A549 (cell line): Measurements from ENCODE around the gene FAM111B. TPM values are rescaled to one million over a fixed set of nuclear protein-coding genes. Genes with fewer than 3 reads are reported as not detected.
"Not testable (repeated sequence)": the region's sequence is repeated elsewhere in the genome, so short reads cannot be mapped to it uniquely, and the experiment has no call there.

Experiments used
- ATAC-seq, 2 experiments: fragments of 200-7000 bp in 1 of 2; fragments of >200 bp in 1 of 2; cut with Nextera tagmentation in 1 of 2; cut with Tn5 transposase in 1 of 2; 3 replicates each; pipeline versions ENCODE4 v1.8.0 to v1.9.1; 2018 to 2020; ENCODE audit warnings: mild to moderate bottlenecking in 1 of 2, moderate library complexity in 1 of 2
- CTCF ChIA-PET: fragments of 300-600 bp; sonication (Branson Sonifier 250); formaldehyde crosslinking; extraction: SDS; loops from one replicate; lab custom pipeline; 2021; ENCODE audit warnings: antibody characterized with exemption, inconsistent platforms; lab: Yijun Ruan, JAX
- POLR2A ChIA-PET: fragments of 350-600 bp; formaldehyde crosslinking; extraction: SDS; loops from one replicate; lab custom pipeline; 2021; ENCODE audit warnings: antibody characterized with exemption, inconsistent platforms; lab: Yijun Ruan, JAX
- DNase-seq, 2 experiments: peaks; one replicate each; pipeline versions ENCODE4 v3.0.0 to v3.0.0-alpha.2; 2011 to 2016; ENCODE audit warnings: low read depth in 1 of 2, low spot score in 1 of 2
- FAIRE-seq: peaks from 2 replicates; lab custom pipeline; 2011; peaks lifted over from hg19 to GRCh38; lab: Jason Lieb, UNC
- H3K27ac ChIP-seq, 2 experiments: fragments of >200 bp; sonication (Bioruptor Twin); formaldehyde crosslinking; 3 replicates each; pipeline ENCODE4 v1.5.1; 2016 to 2017
- H3K4me1 ChIP-seq: fragments of >200 bp; sonication (Bioruptor Twin); formaldehyde crosslinking; 3 replicates; pipeline ENCODE4 v1.6.1; 2016
- H3K4me2 ChIP-seq: fragments of >200 bp; sonication (Bioruptor Twin); formaldehyde crosslinking; 3 replicates; pipeline ENCODE4 v1.6.1; 2016
- H3K4me3 ChIP-seq: fragments of >200 bp; sonication (Bioruptor Twin); formaldehyde crosslinking; 3 replicates; pipeline ENCODE4 v1.5.1; 2016
- H3K9me3 ChIP-seq: fragments of >200 bp; sonication (Bioruptor Twin); formaldehyde crosslinking; 3 replicates; pipeline ENCODE4 v1.6.1; 2016
- FOSB ChIP-seq: fragments of 250-450 bp; sonication (Bioruptor Pico); IDR thresholded peaks from 2 replicates; pipeline ENCODE4 v1.5.0; 2020; ENCODE audit warnings: mild to moderate bottlenecking, moderate library complexity
- FOXS1 ChIP-seq: fragments of 250-450 bp; sonication (Bioruptor Pico); IDR thresholded peaks from 2 replicates; pipeline ENCODE4 v1.5.0; 2020; ENCODE audit warnings: mild to moderate bottlenecking, moderate library complexity
- GATA3 ChIP-seq: IDR thresholded peaks from 2 replicates; pipeline ENCODE4 v1.6.1; 2012; ENCODE audit warnings: borderline replicate concordance
- HDAC2 ChIP-seq: fragments of 200-600 bp; sonication (generic); IDR thresholded peaks from 2 replicates; pipeline ENCODE4 v1.6.1; 2016
- HEYL ChIP-seq: fragments of 250-450 bp; sonication (Bioruptor Pico); IDR thresholded peaks from 2 replicates; pipeline ENCODE4 v1.8.0; 2021; ENCODE audit warnings: mild to moderate bottlenecking, moderate library complexity
- MAZ ChIP-seq: fragments of 150-350 bp; IDR thresholded peaks from 2 replicates; pipeline ENCODE4 v1.6.1; 2014; ENCODE audit warnings: antibody characterized with exemption, low read depth, low read length, borderline replicate concordance
- MYC ChIP-seq: IDR thresholded peaks from 2 replicates; pipeline ENCODE4 v1.6.1; 2012; ENCODE audit warnings: mild to moderate bottlenecking, inconsistent platforms, low read length, improper control_type of control experiment, borderline replicate concordance
- NPAS2 ChIP-seq: fragments of 250-450 bp; sonication (Bioruptor Pico); IDR thresholded peaks from 2 replicates; pipeline ENCODE4 v1.8.0; 2022; ENCODE audit warnings: mild to moderate bottlenecking, moderate library complexity, borderline replicate concordance
- NR3C1 ChIP-seq: fragments of >200 bp; sonication (Bioruptor Twin); formaldehyde crosslinking; IDR thresholded peaks from 3 replicates; pipeline ENCODE4 v1.6.1; 2017
- POLR2AphosphoS2 ChIP-seq: conservative IDR thresholded peaks from 2 replicates; pipeline ENCODE4 v1.6.1; 2012; ENCODE audit warnings: low read length, improper control_type of control experiment, inconsistent platforms
- RAD21 ChIP-seq, 2 experiments: fragments of >200 bp in 1 of 2; sonication (Bioruptor Twin) in 1 of 2; formaldehyde crosslinking in 1 of 2; IDR thresholded peaks in 1 of 2; conservative IDR thresholded peaks in 1 of 2; 2 replicates in 1 of 2; 3 replicates in 1 of 2; pipeline ENCODE4 v1.6.1; 2012 to 2018; ENCODE audit warnings: inconsistent platforms in 1 of 2
- RARB ChIP-seq: fragments of 250-450 bp; sonication (Bioruptor Pico); IDR thresholded peaks from 2 replicates; pipeline ENCODE4 v1.8.0; 2021; ENCODE audit warnings: mild to moderate bottlenecking, moderate library complexity
- RCOR1 ChIP-seq: fragments of 150-350 bp; IDR thresholded peaks from 2 replicates; pipeline ENCODE4 v1.6.1; 2014; ENCODE audit warnings: antibody characterized with exemption, low read length, low read depth
- TP53 ChIP-seq: fragments of 250-450 bp; sonication (Bioruptor Pico); IDR thresholded peaks from 2 replicates; pipeline ENCODE4 v1.5.0; 2021; ENCODE audit warnings: mild to moderate bottlenecking, moderate library complexity
- WGBS: methylation state at CpG from one replicate; pipeline ENCODE4 v1.1.6; 2017; ENCODE audit errors: missing lambda C conversion rate; 5-methylcytosine and 5-hydroxymethylcytosine counted together
- polyA plus RNA-seq, 4 experiments: library from polyadenylated mRNA; depleted of rRNA in 3 of 4; stranded (reverse); fragments of >200 nt; fragmentation: RNase III in 1 of 4; extraction: RNeasy Plus Mini Kit Qiagen cat#74134 plus additional on column Dnase treatment in 1 of 4; gene quantifications; 2 replicates in 3 of 4; 3 replicates in 1 of 4; pipeline ENCODE4 v1.2.3, GENCODE V29; 2011 to 2017
- TF ChIP-seq, protein P1 (sequence below): fragments of >200 bp; sonication (Bioruptor Twin); formaldehyde crosslinking; IDR thresholded peaks from 3 replicates; pipeline ENCODE4 v1.6.1; 2016
- TF ChIP-seq, protein P2 (sequence below): fragments of >200 bp; sonication (Bioruptor Twin); formaldehyde crosslinking; IDR thresholded peaks from 3 replicates; pipeline ENCODE4 v1.5.1; 2016

The FAM111B gene
- polyA plus RNA-seq, 2 of the 4 experiments (the other 2 are of a cell fraction), result 6.9 to 11.0 TPM

DNA sequence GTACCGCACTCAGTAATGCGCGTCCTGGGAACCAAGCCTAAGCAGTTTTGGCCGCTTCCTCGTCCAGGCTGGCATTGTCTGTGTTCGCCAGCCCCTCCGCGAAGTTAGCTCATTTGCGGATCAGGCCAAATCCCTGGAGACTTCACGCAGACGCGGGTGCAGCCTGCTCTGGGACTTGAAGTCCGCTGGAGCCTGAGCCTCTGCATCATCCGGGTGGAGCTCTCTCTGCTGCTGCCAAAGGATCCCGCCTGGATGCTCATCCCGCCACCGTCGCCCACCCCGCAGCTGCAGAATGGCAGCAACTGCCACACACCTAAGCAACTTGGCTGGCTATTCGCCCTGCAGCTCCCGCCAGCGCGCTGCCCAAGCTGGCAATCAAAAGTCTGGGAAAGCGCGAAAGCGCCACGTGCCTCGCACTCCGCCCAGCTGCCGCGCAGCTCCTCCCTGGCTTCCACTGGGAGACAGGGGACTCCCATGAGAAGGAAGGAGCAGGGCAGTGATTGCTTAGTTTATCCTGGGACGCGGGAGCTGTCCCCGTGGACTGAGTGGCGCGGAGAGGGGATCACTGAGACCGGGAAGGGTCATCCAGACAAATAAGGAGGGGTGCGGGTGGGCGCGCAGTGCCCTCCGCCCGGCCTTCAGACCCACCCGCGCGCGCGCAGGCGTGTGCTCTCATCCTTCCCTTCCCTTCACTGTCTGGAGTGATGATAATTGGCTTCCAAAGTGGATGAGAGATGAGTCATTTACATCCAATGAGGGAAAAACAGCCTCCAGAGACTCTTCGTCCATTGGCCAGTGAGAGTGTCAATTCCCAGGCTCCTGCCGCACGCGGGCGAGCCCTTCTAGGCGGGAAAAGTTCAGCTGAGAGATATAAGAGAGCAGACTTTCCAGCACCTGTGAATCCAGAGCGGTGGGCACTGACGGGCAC, 44.2 kb upstream of the FAM111B start:
- TF ChIP-seq TP53 (CRISPR knock-in tag), result no peak
- Histone ChIP-seq H3K4me2 (no peak overlapping the region), H3K4me1 (0 out of 3 replicates have a peak, but pooled peaks cover 2% of the 10 kb centered on the region), H3K4me3 (no peak overlapping the region), H3K27ac (no peak overlapping the region), H3K9me3 (no peaks in the 10 kb centered on the region)
- DNase-seq (peak in 1 of 2 experiments; percentile 2), ATAC-seq (no peak), FAIRE-seq (no peak)
- POLR2A ChIA-PET, result no interaction called here
- 70% methylated on average over 48 of the region's 56 CpGs for WGBS
- CTCF ChIA-PET, result interaction anchor here (1.3 to 2.0 kb wide), 2 partner anchors 73 to 95 kb away, joined by 4 to 6 read pairs; no protein-coding TSS in a partner anchor

DNA sequence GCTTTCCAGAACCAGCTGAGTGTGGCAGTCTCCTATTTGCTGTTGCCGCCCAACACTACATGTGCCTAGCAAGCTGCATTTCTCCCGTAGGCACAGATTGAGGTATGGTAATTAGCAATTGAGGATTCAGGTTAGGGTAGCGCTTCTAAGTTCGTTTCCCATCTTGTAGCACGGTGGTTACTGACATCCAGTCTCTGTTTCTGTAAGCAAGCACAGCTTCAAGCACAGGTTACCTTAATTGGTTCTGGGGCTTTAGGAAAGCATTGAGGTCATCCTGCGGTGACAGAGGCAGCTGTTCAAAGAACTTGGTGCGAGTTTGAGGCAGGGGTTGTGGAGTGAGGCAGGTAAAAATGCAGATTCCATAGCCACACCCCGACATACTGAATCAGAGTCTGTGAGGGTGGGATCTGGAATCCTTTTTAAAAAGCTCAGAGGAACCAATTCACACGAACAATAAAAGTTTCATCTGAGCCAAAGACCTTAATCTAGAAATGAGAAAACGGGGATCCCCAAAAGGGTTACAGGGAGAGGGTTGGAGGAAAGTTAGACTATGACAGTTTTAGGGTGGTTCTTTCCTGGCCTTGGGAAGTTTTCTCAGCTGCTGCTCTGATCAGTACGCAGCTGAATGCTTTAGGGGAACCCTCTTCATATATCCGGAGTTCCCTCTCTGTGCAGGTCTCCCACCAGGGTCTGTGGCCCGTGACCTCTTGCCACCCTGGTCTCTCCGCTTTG, 42.9 kb upstream of the FAM111B start:
- H3K27ac ChIP-seq, DNase-seq, H3K9me3 ChIP-seq, FAIRE-seq, POLR2A ChIA-PET, H3K4me1 ChIP-seq, H3K4me3 ChIP-seq, H3K4me2 ChIP-seq: not testable (repeated sequence)
- ATAC-seq, result 0 out of 6 replicates have a peak, but pooled peaks of 1 of the 2 experiments have one; percentile 60
- CTCF ChIA-PET, result interaction anchor here (1.1 to 2.0 kb wide), 3 partner anchors 72 to 94 kb away, joined by 4 to 6 read pairs (median 4); no protein-coding TSS in a partner anchor
- 14% methylated on average over 14 of the region's 14 CpGs for WGBS

DNA sequence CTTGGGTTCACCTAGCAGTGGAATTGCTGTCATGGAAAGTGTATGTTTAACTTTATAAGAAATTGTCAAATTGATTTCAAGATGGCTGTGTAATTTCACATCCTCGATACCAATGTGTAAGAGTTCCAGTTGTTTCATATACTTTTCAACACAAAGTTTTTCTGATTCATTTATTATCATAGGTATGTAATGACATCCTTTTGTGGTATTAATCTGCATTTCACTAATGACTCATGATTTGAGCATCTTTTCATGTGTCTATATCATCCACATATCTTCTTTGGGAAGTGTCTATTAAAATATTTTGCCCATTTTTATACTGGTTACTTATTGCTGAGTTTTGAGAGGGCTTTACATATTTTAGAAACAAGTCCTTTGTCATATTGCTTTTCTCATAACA, 38.0 kb upstream of the FAM111B start:
- TF ChIP-seq RARB, result no peak
- TF ChIP-seq, protein P1, sequence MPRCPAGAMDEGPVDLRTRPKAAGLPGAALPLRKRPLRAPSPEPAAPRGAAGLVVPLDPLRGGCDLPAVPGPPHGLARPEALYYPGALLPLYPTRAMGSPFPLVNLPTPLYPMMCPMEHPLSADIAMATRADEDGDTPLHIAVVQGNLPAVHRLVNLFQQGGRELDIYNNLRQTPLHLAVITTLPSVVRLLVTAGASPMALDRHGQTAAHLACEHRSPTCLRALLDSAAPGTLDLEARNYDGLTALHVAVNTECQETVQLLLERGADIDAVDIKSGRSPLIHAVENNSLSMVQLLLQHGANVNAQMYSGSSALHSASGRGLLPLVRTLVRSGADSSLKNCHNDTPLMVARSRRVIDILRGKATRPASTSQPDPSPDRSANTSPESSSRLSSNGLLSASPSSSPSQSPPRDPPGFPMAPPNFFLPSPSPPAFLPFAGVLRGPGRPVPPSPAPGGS, result no peak
- TF ChIP-seq FOSB (CRISPR knock-in tag), result no peak
- no peak for TF ChIP-seq HDAC2
- no peak for TF ChIP-seq FOXS1 (CRISPR knock-in tag)
- TF ChIP-seq RAD21 (conservative IDR thresholded peaks at IDR 0.05 in 1 of 2, IDR thresholded peaks at IDR 0.05 in 1 of 2), result no peak
- no peak for TF ChIP-seq GATA3
- TF ChIP-seq MAZ, result no peak
- no peak for TF ChIP-seq POLR2AphosphoS2
- TF ChIP-seq MYC, result no peak
- TF ChIP-seq RCOR1, result no peak
- TF ChIP-seq NPAS2 (CRISPR knock-in tag), result no peak
- no peak for TF ChIP-seq HEYL (CRISPR knock-in tag)
- TF ChIP-seq NR3C1, result no peak
- TF ChIP-seq, protein P2, sequence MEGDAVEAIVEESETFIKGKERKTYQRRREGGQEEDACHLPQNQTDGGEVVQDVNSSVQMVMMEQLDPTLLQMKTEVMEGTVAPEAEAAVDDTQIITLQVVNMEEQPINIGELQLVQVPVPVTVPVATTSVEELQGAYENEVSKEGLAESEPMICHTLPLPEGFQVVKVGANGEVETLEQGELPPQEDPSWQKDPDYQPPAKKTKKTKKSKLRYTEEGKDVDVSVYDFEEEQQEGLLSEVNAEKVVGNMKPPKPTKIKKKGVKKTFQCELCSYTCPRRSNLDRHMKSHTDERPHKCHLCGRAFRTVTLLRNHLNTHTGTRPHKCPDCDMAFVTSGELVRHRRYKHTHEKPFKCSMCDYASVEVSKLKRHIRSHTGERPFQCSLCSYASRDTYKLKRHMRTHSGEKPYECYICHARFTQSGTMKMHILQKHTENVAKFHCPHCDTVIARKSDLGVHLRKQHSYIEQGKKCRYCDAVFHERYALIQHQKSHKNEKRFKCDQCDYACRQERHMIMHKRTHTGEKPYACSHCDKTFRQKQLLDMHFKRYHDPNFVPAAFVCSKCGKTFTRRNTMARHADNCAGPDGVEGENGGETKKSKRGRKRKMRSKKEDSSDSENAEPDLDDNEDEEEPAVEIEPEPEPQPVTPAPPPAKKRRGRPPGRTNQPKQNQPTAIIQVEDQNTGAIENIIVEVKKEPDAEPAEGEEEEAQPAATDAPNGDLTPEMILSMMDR, result no peak
- Histone ChIP-seq H3K27ac (no peak overlapping the region), H3K9me3 (no peaks in the 10 kb centered on the region), H3K4me3 (no peak overlapping the region), H3K4me2 (no peak overlapping the region), H3K4me1 (no peaks in the 10 kb centered on the region)
- FAIRE-seq, result no peak
- ChIA-PET POLR2A (no interaction called here), CTCF (no interaction called here)
- no peak for ATAC-seq
- no peak for DNase-seq
- WGBS, result 2% methylated on average over 1 of the region's 1 CpG
